Measurements from ENCODE around the gene METTL2B. TPM values are rescaled to one million over a fixed set of nuclear protein-coding genes. Genes with fewer than 3 reads are reported as not detected.
A peak's percentile ranks its signal among the peaks of the same experiment; 100 is the strongest.

METTL2B gene
- total RNA-seq, 1 experiment from 2014 or later, result 33.8 TPM

DNA sequence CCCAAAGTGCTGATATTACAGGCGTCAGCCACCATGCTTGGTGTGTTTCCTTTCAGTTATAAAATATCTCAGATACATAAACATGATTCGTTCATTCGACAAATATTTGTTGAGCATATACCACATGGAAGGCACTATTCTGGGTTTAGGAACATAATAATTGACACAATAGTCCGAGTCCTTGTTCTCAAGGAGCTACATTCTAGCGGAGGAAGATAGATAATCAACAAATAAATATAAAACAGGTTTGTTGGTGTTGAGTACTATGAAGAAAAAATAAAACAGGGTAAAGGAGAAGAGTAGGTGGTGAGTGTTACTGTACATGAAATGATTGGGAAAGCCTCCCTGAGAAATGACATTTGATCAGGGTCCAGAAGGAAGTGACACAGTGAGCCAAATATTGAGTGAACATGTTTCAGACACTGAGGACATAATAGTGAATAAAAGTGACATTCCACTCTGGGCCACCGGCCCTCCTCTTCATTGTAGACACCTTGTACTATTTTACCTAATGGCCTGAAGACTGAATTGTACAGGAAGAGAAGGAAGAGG lies 27.7 kb upstream of the METTL2B start:
- CTCF ChIA-PET, result interaction anchor here (0.6 kb wide), 1 partner anchor 11 kb away, joined by 3 read pairs; no protein-coding TSS in a partner anchor
- TF ChIP-seq, protein P1, sequence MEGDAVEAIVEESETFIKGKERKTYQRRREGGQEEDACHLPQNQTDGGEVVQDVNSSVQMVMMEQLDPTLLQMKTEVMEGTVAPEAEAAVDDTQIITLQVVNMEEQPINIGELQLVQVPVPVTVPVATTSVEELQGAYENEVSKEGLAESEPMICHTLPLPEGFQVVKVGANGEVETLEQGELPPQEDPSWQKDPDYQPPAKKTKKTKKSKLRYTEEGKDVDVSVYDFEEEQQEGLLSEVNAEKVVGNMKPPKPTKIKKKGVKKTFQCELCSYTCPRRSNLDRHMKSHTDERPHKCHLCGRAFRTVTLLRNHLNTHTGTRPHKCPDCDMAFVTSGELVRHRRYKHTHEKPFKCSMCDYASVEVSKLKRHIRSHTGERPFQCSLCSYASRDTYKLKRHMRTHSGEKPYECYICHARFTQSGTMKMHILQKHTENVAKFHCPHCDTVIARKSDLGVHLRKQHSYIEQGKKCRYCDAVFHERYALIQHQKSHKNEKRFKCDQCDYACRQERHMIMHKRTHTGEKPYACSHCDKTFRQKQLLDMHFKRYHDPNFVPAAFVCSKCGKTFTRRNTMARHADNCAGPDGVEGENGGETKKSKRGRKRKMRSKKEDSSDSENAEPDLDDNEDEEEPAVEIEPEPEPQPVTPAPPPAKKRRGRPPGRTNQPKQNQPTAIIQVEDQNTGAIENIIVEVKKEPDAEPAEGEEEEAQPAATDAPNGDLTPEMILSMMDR (conservative IDR thresholded peaks at IDR 0.05; ENCODE audit: low read depth, low read length), result no peak
- TF ChIP-seq EZH2phosphoT487 (IDR thresholded peaks at IDR 0.05; ENCODE audit: borderline replicate concordance, low read length) (no peak), EZH2 (IDR thresholded peaks at IDR 0.05; ENCODE audit: low read length, unreplicated experiment) (no peak)
- Histone ChIP-seq H4K20me1 (ENCODE audit: low read length) (no peaks in the 10 kb centered on the region), H3F3A (ENCODE audit: low read length, unreplicated experiment) (no peaks in the 10 kb centered on the region), H3K36me3 (ENCODE audit: low read depth, low read length) (no peaks in the 10 kb centered on the region), H3K27me3 (ENCODE audit: low read length) (no peaks in the 10 kb centered on the region), H3K4me1 (ENCODE audit: insufficient read depth, low read length) (no peaks in the 10 kb centered on the region), H3K9ac (ENCODE audit: low read length) (no peak overlapping the region), H3K9me2 (replicated peaks; ENCODE audit: low read length) (no peaks in the 10 kb centered on the region), H3K79me2 (ENCODE audit: low read length) (no peaks in the 10 kb centered on the region), H2AFZ (ENCODE audit: low read length) (no peak overlapping the region), H3K4me2 (ENCODE audit: low read length) (no peak overlapping the region), H3K9me3 (ENCODE audit: low read length) (no peaks in the 10 kb centered on the region), H3K4me3 (ENCODE audit: low read length) (no peak overlapping the region), H3K27ac (ENCODE audit: low read length) (no peak overlapping the region)
- intact Hi-C loops (cut with micrococcal nuclease), result no loop called here
- BruUV-seq (replicated peaks), result no TSS peak
- DNase-seq (no peak), ATAC-seq (peak; percentile 33)
- POLR2A ChIA-PET (ENCODE audit: unreplicated experiment), result no interaction called here

DNA sequence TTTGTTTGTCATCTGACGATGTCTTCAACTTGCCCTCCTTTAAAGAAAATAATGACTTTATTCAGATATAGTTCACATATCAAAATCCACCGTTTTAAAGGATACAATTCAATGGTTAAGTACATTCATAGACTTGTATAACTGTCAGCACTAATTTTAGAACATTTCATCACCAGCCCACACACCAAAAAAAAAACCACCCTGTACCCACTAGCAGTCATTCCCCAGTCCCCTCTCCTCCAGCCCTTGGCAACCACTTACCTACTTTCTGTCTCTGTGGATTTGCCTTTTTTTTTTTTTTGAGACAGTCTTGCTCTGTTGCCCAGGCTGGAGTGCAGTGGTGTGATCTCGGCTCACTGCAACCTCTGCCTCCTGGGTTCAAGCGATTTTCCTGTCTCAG lies 26.1 kb upstream of the METTL2B start:
- H3K9me3 ChIP-seq (ENCODE audit: low read length), result no peaks in the 10 kb centered on the region
- no peaks in the 10 kb centered on the region for H3K36me3 ChIP-seq (ENCODE audit: low read depth, low read length)
- H3K27ac ChIP-seq (ENCODE audit: low read length), result no peak overlapping the region
- ChIA-PET POLR2A (ENCODE audit: unreplicated experiment) (no interaction called here), CTCF (no interaction called here)
- DNase-seq, result no peak
- H3K9me2 ChIP-seq (replicated peaks; ENCODE audit: low read length), result no peaks in the 10 kb centered on the region
- BruUV-seq (replicated peaks), result no TSS peak
- ATAC-seq, result no peak
- no peaks in the 10 kb centered on the region for H4K20me1 ChIP-seq (ENCODE audit: low read length)
- H2AFZ ChIP-seq (ENCODE audit: low read length), result no peak overlapping the region
- intact Hi-C loops (cut with micrococcal nuclease), result no loop called here
- no peaks in the 10 kb centered on the region for H3K27me3 ChIP-seq (ENCODE audit: low read length)
- H3K79me2 ChIP-seq (ENCODE audit: low read length), result no peaks in the 10 kb centered on the region
- H3K4me1 ChIP-seq (ENCODE audit: insufficient read depth, low read length), result peaks cover 6% of the 10 kb centered on the region
- no peak overlapping the region for H3K4me2 ChIP-seq (ENCODE audit: low read length)
- no peak for TF ChIP-seq EZH2phosphoT487 (IDR thresholded peaks at IDR 0.05; ENCODE audit: borderline replicate concordance, low read length)
- no peak overlapping the region for H3K4me3 ChIP-seq (ENCODE audit: low read length)
- H3F3A ChIP-seq (ENCODE audit: low read length, unreplicated experiment), result no peaks in the 10 kb centered on the region
- H3K9ac ChIP-seq (ENCODE audit: low read length), result no peak overlapping the region

DNA sequence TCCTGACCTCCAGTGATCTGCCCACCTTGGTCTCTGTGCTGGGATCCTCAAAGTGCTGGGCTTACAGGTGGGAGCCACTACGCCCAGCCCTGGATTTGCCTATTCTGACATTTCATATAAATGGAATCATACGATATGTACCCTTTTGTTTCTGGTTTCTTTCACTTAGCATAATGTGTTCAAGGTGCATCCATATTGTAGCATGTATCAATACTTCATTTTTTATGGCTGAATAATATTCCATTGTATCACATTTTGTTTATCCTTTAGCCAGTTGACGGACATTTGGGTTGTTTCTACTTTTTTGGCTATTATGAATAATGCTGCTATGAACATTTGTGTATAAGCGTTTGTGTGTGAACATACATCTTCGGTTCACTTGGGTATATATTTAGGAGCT lies 25.6 kb upstream of the METTL2B start:
- H3K9me3 ChIP-seq (ENCODE audit: low read length), result no peaks in the 10 kb centered on the region
- H3K36me3 ChIP-seq (ENCODE audit: low read depth, low read length), result no peaks in the 10 kb centered on the region
- TF ChIP-seq, protein P1 (conservative IDR thresholded peaks at IDR 0.05; ENCODE audit: low read depth, low read length), result no peak
- TF ChIP-seq EZH2 (IDR thresholded peaks at IDR 0.05; ENCODE audit: low read length, unreplicated experiment), result no peak
- TF ChIP-seq EZH2phosphoT487 (IDR thresholded peaks at IDR 0.05; ENCODE audit: borderline replicate concordance, low read length), result no peak
- H3K9me2 ChIP-seq (replicated peaks; ENCODE audit: low read length), result no peaks in the 10 kb centered on the region
- no peaks in the 10 kb centered on the region for H3K27me3 ChIP-seq (ENCODE audit: low read length)
- no peak overlapping the region for H3K4me2 ChIP-seq (ENCODE audit: low read length)
- intact Hi-C loops (cut with micrococcal nuclease), result no loop called here
- H3K27ac ChIP-seq (ENCODE audit: low read length), result no peak overlapping the region
- DNase-seq (no peak), ATAC-seq (no peak)
- no TSS peak for BruUV-seq (replicated peaks)
- H3K79me2 ChIP-seq (ENCODE audit: low read length), result peaks cover 2% of the 10 kb centered on the region
- no peak overlapping the region for H3K9ac ChIP-seq (ENCODE audit: low read length)
- H3F3A ChIP-seq (ENCODE audit: low read length, unreplicated experiment), result no peaks in the 10 kb centered on the region
- CTCF ChIA-PET, result no interaction called here
- no peaks in the 10 kb centered on the region for H4K20me1 ChIP-seq (ENCODE audit: low read length)
- no peak overlapping the region for H3K4me3 ChIP-seq (ENCODE audit: low read length)
- peaks cover 7% of the 10 kb centered on the region for H3K4me1 ChIP-seq (ENCODE audit: insufficient read depth, low read length)
- POLR2A ChIA-PET (ENCODE audit: unreplicated experiment), result no interaction called here
- no peak overlapping the region for H2AFZ ChIP-seq (ENCODE audit: low read length)

Measured in PC-3 (cell line).